Measurements from ENCODE around the gene TMUB1. TPM values are rescaled to one million over a fixed set of nuclear protein-coding genes. Genes with fewer than 3 reads are reported as not detected.

Gene TMUB1
- total and polyA plus RNA-seq, 9 of the 15 experiments (the other 6 are each of a cell fraction or from before 2014, with no cell fraction given): 0.14 to 241 (median 74.1) TPM

DNA sequence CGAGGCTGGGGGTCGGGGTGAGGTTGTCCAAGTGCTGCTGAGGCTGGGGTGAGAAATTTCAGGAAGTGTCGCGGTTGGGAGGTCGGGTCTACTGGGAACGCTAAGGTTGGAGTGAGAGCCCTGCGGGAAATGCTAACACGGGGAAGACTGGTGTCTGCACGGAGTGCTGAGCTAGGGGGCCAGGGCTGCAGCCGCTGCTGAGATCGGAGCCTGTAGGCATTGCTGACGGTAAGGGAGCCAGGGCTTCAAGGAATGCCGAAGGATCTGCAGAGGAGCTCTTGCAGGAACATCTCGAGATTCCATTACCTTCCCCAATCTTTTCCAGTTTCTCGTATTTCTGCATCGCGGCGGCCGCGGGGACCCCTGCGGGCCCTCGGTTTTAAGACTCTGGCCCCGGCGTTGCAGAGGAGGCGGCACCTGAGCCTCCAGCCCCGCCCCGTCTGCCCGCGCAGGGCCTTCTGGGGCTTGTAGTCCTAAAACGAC is 25.7 kb downstream of the TMUB1 start, which contains the start of gene CDK5 (continued):
- TF ChIP-seq AFF4 (CRISPR knock-in tag; IDR thresholded peaks at IDR 0.05) (no peak), EZH2 (IDR thresholded peaks at IDR 0.05; ENCODE audit: borderline replicate concordance, low read depth, low read length) (no peak), ZNF766 (CRISPR knock-in tag; conservative IDR thresholded peaks at IDR 0.05) (no peak), GTF2E2 (tag; IDR thresholded peaks at IDR 0.05) (no peak), ZNF830 (CRISPR knock-in tag; IDR thresholded peaks at IDR 0.05) (peak; percentile 50; the same call in 1 of the 2 replicates), TAF7 (tag; IDR thresholded peaks at IDR 0.05) (no peak), CTBP1 (IDR thresholded peaks at IDR 0.05; ENCODE audit: borderline replicate concordance) (no peak), PREB (CRISPR knock-in tag; IDR thresholded peaks at IDR 0.05) (0 out of 2 replicates have a peak, but pooled peaks have one; percentile 4), EHMT2 (IDR thresholded peaks at IDR 0.05) (no peak), E2F4 (CRISPR knock-in tag; IDR thresholded peaks at IDR 0.05; ENCODE audit: low read depth) (no peak), ZNF23 (CRISPR knock-in tag; IDR thresholded peaks at IDR 0.05) (no peak), LCOR (CRISPR knock-in tag; IDR thresholded peaks at IDR 0.05) (no peak), BRCA1 (IDR thresholded peaks at IDR 0.05) (no peak), BRCA1 (CRISPR knock-in tag; IDR thresholded peaks at IDR 0.05) (no peak; the same call in none of the 2 replicates), RBM22 (IDR thresholded peaks at IDR 0.05; ENCODE audit: low read depth, low read length, poor library complexity, severe bottlenecking) (no peak), CBX3 (IDR thresholded peaks at IDR 0.05; ENCODE audit: borderline replicate concordance in 1 of 2, low read length in 2 of 2) (no peak)
- TF ChIP-seq, protein P1, sequence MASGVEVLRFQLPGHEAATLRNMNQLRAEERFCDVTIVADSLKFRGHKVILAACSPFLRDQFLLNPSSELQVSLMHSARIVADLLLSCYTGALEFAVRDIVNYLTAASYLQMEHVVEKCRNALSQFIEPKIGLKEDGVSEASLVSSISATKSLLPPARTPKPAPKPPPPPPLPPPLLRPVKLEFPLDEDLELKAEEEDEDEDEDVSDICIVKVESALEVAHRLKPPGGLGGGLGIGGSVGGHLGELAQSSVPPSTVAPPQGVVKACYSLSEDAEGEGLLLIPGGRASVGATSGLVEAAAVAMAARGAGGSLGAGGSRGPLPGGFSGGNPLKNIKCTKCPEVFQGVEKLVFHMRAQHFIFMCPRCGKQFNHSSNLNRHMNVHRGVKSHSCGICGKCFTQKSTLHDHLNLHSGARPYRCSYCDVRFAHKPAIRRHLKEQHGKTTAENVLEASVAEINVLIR (CRISPR knock-in tag; IDR thresholded peaks at IDR 0.05): peak; percentile 16; the same call in 1 of the 2 replicates
- TF ChIP-seq, protein P2, sequence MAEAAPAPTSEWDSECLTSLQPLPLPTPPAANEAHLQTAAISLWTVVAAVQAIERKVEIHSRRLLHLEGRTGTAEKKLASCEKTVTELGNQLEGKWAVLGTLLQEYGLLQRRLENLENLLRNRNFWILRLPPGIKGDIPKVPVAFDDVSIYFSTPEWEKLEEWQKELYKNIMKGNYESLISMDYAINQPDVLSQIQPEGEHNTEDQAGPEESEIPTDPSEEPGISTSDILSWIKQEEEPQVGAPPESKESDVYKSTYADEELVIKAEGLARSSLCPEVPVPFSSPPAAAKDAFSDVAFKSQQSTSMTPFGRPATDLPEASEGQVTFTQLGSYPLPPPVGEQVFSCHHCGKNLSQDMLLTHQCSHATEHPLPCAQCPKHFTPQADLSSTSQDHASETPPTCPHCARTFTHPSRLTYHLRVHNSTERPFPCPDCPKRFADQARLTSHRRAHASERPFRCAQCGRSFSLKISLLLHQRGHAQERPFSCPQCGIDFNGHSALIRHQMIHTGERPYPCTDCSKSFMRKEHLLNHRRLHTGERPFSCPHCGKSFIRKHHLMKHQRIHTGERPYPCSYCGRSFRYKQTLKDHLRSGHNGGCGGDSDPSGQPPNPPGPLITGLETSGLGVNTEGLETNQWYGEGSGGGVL (CRISPR knock-in tag; IDR thresholded peaks at IDR 0.05): no peak
- TF ChIP-seq, protein P3, sequence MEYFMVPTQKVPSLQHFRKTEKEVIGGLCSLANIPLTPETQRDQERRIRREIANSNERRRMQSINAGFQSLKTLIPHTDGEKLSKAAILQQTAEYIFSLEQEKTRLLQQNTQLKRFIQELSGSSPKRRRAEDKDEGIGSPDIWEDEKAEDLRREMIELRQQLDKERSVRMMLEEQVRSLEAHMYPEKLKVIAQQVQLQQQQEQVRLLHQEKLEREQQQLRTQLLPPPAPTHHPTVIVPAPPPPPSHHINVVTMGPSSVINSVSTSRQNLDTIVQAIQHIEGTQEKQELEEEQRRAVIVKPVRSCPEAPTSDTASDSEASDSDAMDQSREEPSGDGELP (CRISPR knock-in tag; IDR thresholded peaks at IDR 0.05; ENCODE audit: borderline replicate concordance): no peak

Data from K562 (cell line).